NCI-H2107 treated with DMSO at 0.1 percent for 48 hours (cell line): ENCODE data around the gene IER3.
A peak's percentile ranks its signal among the peaks of the same experiment; 100 is the strongest.
"Not testable (repeated sequence)": the region's sequence is repeated elsewhere in the genome, so short reads cannot be mapped to it uniquely, and the experiment has no call there.

Experiments used
- DNase-seq: peaks from one replicate; lab custom pipeline; 2025; ENCODE audit not compliant: unreplicated experiment; lab: John Stamatoyannopoulos, UW

Gene IER3

DNA sequence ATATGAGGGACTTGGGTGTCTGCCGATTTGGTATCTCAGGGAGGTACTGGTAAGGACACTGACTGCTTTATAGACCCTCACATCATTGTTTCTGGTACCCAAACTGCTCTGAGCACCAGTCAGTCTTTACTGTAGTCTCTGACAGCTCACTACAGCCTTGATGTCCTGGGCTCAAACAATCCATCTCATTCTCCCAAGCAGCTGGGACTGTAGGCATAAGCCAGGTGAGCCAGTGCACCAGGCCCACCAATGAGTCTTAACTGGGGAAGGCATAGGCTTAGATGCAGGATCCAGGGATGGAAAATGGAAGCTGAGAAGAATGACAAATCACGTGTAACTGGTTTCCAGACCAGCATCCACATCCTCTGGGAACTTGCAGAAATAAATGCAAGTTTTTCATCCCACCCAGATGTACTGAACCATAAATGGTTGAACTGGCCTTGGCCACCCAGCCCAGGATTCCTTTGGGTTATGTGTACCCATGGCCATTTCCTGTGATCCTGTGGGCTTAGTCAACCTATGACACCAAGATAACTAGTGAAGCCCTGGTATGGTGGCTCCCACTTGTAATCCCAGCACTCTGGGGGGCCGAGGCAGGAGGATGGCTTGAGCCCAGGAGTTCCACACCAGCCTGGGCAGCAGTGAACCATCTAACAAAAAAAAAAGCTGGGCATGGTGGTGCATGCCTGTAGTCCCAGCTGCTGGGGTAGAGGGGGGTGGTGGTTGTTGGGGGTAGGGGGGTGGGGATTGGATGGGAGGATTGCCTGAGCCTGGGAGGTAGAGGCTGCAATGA lies 18.4 kb downstream of the IER3 start:
- DNase-seq, result no peak

DNA sequence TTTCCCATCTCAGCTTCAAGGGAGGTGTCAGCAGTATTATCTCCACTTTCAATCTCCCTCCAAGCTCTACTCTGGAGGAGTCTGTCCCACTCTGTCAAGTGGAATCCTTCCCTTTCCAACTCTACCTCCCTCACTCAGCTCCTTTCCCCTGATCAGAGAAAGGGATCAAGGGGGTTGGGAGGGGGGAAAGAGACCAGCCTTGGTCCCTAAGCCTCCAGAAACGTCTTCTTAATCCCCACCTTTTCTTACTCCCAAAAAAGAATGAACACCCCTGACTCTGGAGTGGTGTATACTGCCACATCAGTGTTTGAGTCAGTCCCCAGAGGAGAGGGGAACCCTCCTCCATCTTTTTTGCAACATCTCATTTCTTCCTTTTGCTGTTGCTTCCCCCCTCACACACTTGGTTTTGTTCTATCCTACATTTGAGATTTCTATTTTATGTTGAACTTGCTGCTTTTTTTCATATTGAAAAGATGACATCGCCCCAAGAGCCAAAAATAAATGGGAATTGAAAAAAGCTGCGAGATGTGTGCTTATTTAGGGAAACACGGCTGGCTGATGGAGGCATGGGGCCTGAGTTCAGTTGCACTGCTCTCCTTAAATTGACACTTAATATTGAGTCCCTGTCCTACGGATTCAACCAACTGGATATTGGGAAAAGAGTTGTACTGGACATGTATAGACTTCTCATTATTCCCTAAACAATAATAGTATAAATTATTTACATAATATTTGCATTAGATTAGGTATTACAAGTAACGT lies 19.3 kb downstream of the IER3 start:
- DNase-seq, result no peak

DNA sequence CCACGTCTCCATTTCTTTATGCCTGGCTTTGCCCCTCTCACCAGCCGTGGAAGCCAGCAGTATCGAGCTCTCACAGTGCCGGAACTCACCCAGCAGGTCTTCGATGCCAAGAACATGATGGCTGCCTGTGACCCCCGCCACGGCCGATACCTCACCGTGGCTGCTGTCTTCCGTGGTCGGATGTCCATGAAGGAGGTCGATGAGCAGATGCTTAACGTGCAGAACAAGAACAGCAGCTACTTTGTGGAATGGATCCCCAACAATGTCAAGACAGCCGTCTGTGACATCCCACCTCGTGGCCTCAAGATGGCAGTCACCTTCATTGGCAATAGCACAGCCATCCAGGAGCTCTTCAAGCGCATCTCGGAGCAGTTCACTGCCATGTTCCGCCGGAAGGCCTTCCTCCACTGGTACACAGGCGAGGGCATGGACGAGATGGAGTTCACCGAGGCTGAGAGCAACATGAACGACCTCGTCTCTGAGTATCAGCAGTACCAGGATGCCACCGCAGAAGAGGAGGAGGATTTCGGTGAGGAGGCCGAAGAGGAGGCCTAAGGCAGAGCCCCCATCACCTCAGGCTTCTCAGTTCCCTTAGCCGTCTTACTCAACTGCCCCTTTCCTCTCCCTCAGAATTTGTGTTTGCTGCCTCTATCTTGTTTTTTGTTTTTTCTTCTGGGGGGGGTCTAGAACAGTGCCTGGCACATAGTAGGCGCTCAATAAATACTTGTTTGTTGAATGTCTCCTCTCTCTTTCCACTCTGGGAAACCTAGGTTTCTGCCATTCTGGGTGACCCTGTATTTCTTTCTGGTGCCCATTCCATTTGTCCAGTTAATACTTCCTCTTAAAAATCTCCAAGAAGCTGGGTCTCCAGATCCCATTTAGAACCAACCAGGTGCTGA lies 20.3 kb downstream of the IER3 start:
- not testable (repeated sequence) for DNase-seq

DNA sequence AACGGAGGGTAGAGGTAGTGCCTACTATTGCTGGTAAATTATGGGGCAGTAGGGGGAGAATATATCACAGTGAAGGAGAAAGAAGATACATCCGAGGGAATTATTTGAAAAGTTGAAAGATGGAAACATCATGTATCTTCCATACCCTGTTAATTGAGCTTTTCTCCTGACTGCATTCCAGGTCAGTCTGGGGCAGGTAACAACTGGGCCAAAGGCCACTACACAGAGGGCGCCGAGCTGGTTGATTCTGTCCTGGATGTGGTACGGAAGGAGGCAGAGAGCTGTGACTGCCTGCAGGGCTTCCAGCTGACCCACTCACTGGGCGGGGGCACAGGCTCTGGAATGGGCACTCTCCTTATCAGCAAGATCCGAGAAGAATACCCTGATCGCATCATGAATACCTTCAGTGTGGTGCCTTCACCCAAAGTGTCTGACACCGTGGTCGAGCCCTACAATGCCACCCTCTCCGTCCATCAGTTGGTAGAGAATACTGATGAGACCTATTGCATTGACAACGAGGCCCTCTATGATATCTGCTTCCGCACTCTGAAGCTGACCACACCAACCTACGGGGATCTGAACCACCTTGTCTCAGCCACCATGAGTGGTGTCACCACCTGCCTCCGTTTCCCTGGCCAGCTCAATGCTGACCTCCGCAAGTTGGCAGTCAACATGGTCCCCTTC lies 21.0 kb downstream of the IER3 start:
- DNase-seq, result not testable (repeated sequence)

DNA sequence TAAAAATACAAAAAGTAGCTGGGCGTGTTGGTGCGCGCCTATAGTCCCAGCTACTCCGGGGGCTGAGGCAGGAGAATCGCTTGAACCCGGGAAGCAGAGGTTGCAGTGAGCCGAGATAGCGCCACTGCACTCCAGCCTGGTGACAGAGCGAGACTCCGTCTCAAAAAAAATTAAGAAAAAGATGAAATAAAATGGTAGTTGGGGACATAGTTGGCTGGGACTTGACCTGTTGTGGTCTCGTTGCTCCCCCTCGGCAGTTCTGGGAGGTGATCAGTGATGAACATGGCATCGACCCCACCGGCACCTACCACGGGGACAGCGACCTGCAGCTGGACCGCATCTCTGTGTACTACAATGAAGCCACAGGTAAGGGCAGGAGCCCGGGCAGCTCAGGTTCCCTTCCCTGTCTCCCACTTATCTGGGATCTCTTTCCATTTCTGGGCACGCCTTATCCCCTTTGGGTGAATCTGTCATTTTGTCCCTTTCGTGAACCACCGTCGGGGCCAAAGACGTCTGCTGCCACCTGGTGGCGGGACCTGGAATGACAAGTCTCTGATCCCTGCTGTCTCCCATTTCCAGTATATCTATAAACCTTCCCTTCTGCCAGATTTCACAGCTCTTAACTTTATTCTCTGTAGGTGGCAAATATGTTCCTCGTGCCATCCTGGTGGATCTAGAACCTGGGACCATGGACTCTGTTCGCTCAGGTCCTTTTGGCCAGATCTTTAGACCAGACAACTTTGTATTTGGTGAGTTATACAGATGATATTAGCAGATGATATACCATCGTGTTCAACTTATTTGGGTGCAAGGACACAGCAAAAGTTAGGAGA lies 21.9 kb downstream of the IER3 start:
- DNase-seq, result peak; percentile 36

DNA sequence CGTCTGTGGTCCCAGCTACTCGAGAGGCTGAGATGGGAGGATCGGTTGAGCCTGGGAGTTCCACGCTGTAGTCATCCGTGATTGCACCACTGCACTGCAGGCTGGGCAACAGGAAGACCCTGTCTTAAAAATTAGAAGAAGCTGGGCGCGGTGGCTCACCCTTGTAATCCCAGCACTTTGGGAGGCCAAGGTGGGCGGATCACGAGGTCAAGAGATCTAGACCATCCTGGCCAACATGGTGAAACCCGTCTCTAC lies 22.4 kb downstream of the IER3 start:
- DNase-seq, result not testable (repeated sequence)

DNA sequence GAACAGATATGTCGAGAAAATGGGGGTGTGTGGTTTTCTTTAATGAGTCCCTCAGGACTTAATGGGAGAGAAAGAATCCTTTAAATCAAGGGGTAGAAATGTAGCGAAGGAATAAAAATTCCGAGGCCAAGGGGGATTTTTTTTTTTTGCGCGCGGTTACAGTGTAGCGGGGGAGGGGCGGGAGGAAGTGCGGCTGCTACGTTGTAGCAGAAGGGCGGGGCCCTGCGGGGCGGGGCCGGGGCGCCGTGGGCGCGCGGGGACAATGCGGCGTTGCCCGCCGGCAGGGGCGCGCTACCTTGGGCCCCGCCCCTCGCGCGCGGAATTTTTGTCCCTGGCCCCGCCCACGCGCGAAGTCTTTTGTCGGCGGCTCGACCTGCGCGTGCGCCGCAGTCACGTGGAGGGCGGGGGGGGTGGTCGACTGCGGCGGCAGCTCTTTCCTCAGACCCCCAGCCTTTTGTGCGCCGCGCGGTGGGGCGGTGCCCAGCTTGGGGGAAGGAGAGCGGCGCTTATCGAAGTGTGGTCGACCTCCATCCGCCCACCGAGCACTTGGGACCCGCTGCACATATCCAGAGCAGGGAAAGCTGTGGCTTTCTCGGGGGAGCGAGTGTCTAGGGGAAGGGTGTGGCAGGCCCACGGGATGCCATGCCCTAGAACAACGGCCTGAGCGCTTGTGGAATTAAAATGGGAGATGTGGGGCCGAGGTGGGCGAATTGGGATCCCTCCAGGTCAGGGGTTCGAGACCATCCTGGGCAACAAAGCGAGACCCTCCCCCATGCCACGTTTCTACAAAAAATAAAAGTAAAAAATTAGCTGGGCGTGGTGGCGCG lies 22.9 kb downstream of the IER3 start:
- DNase-seq, result peak; percentile 30

DNA sequence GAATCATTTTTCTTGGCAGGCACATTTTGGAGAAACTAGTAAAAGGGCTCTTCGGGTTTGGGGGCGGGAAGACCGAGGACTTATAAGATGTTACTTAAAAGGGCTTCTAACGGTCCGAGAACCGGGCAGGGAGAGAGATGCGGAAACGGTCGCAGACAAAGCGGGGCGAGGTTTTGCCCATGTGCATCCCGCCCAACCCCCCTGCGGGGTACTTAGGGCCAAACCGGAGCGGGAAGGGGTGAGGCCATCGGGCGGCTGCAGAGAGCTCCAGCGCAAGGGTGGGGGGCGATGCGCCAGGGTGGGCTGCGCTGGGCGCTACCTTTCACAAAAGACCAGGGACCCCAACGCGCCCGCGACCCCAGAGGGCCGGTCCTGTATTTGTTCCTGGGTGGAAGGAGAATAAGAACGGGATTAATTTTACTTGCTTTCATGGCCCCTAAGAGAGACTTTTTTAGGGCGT lies 23.6 kb downstream of the IER3 start:
- DNase-seq, result no peak

DNA sequence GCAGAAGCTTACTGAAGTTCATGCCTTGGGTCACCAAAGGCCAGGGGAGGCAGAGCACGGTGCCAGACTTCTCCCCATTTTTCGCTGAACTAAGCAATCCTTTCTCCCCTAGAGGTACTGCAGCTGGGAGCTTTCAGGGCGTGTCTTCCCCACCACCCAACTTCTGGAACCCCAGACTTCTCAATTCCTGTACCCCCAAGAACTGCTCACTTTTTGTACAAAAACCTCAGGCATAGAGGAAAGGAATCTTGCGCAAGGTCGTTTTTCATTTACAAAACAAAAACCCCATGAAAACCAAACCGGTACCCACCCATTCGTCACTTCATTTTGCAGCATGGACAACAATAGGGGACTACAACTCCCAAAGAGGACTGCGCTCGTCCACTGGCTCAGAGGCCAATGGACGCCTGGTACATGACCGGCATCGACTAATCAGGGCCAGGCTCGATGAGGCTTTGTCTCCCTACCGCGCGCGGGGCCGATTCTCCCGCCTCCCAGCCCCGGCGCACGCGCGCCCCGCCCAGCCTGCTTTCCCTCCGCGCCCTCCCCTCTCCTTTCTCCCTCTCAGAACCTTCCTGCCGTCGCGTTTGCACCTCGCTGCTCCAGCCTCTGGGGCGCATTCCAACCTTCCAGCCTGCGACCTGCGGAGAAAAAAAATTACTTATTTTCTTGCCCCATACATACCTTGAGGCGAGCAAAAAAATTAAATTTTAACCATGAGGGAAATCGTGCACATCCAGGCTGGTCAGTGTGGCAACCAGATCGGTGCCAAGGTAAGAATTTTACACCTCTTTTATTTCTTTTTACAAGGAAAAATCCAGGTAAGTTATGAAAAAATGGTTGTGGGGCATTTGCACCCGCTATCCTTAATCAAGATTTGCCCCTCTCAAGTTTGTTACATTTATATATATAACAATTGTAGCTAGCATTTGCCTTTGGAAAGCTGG lies 24.3 kb downstream of the IER3 start, which contains the start of gene TUBB:
TSS of gene TUBB (plus strand) at position 562 of the 947 bp plus-strand sequence. CDS start at position 717, 155 bp downstream.
- peak; percentile 79 for DNase-seq

DNA sequence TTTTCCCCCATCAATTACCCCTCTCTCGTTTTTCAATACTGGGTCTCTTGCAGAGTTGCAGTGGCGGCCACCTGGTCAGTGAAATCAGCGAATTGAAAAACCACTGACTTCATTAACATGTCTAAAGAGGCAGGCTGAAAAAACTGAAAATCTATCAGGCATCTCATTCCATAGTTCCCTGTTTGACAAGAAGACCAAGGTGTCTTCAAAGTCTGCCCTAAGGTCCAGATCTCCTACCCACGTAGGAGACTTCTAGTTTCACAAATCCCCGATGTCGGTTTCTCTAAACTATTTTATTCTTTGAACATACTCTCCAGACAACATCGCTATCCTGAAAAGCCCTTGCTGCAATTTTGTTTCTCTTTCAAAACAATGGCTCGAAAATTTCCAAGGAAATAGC lies 25.0 kb downstream of the IER3 start:
- peak; percentile 47 for DNase-seq

DNA sequence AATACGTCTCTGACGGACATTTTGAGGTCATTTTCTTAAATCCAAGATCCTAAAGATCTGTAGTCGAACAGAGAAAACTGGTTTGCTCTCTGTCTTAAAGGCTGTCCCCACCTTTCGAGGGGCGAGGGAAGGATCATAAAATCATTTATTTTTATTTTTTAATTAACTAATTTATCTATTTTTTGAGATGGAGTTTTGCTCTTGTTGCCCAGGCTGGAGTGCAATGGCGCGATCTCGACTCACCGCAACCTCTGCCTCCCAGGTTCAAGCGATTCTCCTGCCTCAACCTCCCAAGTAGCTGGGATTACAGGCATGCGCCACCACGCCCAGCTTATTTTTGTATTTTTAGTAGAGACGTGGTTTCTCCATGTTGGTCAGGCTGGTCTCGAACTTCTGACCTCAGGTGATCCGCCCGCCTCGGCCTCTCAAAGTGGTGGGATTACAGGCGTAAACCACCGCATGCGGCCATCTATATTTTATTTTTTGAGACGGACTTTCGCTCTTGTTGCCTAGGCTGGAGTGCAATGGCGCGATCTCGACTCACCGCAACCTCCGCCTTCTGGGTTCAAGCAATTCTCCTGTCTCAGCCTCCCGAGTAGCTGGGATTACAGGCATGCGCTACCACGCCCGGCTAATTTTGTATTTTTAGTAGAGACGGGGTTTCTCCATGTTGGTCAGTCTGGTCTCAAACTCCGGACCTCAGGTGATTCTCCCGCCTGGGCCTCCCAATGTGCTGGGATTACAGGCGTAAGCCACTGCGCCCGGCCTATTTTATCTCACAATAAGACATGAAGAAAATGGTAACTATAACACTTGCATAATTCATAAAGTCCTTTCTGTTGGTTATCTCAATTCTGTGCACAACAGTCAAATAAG lies 26.3 kb downstream of the IER3 start:
- not testable (repeated sequence) for DNase-seq

DNA sequence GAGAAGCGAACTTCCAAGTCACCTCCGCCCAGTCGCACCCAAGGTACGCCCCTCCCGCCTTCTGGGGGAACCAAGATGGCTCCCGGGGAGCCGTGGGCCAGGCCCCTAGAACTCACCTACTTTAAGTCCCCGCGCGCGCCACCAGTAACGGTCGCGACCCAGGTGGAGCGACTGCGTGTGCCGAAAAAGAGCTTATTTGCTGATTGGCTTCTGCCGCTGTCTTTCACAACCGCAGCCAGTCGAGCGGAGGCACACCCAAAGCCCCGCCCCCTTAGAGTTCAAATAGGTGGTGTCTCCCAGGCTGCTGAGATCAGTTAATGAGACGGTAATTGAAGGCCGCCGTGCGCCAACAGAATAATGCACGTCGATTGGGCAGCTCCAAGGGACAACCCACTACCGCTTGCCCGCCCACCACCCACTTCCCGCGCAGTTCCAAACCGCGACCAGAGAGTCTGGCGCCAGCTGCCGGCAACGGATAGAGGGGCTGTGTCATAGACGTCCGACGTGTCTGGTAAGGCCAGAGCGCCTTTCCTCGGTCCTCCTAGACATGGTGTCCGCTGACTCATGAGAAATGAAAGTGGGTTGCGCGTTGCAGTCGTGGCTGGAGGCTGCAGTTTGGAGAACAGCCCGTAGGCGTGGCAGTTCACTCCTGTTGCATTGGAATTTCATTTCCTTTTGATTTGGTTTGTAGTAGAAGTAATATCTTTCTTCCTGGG lies 27.1 kb downstream of the IER3 start, which contains the start of gene MDC1:
TSS of gene MDC1 (minus strand) at position 153 of the 716 bp plus-strand sequence. CDS start 2,106 bp downstream, outside the sequence.
- peak; percentile 94 for DNase-seq

DNA sequence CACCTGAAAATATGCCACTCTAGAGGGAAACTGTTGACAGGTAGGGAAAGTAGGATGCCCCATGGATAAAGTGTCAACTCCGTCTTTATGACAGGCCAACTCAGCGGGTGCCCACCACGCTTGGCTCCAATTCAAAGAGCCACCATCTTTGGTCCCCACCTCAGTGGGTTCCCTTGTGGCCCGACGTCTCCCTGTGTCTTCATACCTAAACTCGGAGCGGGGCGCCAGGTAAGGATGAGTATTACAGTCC lies 27.5 kb downstream of the IER3 start:
- no peak for DNase-seq

DNA sequence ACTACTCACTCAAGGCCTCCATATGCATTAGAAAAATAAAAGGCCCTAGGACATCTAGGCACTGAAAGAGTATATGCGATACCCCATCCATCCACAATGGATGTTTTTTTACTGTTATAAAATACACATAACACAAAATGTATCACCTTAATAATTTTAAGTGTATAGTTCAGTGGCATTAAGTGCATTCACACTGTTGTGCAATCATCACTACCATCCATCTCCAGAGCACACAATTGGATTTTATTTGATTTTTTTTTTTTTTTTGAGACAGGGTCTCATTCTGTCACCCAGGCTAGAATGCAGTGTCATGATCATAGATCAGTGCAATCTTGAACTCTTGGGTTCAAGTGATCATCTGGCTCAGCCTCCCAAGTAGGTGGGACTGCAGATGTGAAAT lies 30.1 kb downstream of the IER3 start:
- DNase-seq, result no peak

DNA sequence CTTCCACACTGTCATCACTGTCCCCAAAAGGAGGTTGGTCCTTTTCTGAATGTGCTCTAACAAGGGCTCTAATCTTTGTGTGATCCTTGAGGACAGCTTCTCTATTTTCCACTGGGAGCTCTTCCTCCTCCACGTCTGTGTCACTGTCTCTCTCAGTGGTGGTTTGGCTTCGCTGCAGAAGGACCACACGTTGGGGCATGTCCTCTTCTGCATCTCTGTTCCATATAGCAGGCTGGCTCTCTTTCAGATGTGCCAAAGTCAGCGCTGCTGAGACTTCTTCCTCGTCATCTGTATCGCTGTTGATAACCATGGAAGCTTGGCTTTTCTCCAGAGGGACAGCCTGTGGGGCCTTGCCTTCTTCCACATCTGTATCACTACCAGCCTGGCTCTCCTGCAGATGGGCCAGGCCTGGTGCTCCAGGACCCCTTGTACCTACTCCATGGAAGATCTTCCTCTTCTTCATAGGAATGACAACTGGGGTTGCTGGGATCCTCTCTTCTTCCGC lies 31.9 kb downstream of the IER3 start:
- no peak for DNase-seq

DNA sequence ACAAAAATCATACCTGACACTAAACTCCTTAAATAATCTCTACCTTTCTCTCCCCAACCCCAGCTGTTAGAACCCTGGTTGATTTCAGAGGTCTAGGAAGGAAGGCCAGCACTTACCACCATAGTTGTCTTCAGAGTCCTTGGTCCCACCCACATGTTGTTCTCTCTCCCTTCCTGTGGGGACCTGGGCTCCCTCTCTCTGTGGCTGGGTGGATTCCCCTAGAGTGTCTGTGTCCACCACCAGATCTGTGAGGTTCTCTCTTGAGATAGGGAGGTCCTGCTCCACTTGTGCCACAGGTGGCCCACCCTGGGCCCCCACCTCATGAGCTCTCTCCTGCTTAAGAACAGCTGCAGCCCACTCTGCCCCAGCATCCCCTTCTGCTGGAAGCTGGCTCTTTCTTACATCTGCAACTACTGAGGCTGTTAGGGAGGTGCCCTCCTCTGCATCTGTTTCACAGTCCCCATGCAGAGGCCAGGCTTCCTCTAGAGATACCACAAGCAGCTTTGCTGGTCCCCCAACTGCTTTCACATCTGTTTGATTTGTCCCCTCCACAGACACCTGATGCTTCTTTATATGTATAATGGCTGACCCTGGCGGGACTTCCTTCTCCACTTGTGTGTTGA lies 32.5 kb downstream of the IER3 start:
- DNase-seq, result no peak
